Raji (cell line): Measurements from ENCODE around the gene PRDM1.

Experiments used
- POLR2A ChIP-seq: IDR thresholded peaks from 2 replicates; pipeline ENCODE4 v1.6.1; 2011; ENCODE audit warnings: low read depth, low read length, control low read depth; ENCODE audit not compliant: insufficient read depth

The PRDM1 gene

DNA sequence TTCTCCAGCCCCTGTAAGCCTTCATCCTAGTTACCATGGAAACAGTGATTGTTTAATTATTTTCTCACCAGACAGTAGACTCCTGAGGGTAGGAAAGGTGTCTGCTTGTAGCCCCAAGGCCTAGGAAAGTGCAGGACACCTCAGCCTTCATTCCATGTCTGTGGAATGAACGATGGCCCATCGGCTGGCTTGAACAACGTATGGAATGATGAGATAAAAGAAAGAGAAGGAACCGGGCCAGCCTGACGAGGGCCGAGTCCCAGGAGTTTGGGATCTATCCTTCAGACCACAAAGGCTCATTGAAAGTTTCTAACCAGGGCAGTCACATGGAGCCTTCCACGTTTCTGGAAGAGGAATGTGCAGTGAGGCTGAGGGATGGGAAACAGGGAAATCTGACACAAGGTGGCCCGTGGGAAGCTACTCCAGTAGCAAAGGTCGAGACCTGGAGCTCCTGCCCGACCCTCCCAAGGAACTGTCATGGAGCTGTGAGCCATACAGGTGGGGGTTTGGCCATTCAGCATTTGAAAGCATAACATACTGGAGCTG lies 46.1 kb downstream of the PRDM1 start:
- TF ChIP-seq POLR2A = no peak

DNA sequence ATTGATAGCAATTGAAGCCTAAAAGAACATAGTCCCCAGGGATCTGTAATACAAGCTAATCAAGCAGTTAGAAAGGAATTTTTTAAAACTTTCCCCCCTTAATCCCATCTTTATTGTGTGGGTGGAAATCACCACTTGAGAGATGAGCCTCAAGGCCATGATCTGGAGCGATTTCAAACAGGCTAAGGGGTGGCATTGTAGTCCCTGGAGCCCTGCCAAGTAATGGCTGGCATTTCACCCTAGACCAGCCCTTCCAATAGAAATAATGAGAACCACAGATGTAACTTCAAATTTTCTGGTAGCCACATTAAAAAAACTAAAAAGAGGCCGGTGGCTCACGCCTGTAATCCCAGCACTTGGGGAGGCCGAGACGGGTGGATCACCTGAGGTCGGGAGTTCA lies 46.9 kb downstream of the PRDM1 start:
- no peak for TF ChIP-seq POLR2A

GRCh38 chr6:106134087-106134770 lies 48.1 kb downstream of the PRDM1 start:
- no peak for TF ChIP-seq POLR2A

GRCh38 chr6:106134906-106135634 lies 48.9 kb downstream of the PRDM1 start:
- TF ChIP-seq POLR2A = no peak

- no peak for TF ChIP-seq POLR2A
These were observed 49.9 kb downstream of the PRDM1 start for GRCh38 chr6:106135911-106136571.

- no peak for TF ChIP-seq POLR2A
These were observed 50.7 kb downstream of the PRDM1 start for GRCh38 chr6:106136845-106137244.

- TF ChIP-seq POLR2A = no peak
These were observed 52.0 kb downstream of the PRDM1 start for GRCh38 chr6:106138151-106138550.

DNA sequence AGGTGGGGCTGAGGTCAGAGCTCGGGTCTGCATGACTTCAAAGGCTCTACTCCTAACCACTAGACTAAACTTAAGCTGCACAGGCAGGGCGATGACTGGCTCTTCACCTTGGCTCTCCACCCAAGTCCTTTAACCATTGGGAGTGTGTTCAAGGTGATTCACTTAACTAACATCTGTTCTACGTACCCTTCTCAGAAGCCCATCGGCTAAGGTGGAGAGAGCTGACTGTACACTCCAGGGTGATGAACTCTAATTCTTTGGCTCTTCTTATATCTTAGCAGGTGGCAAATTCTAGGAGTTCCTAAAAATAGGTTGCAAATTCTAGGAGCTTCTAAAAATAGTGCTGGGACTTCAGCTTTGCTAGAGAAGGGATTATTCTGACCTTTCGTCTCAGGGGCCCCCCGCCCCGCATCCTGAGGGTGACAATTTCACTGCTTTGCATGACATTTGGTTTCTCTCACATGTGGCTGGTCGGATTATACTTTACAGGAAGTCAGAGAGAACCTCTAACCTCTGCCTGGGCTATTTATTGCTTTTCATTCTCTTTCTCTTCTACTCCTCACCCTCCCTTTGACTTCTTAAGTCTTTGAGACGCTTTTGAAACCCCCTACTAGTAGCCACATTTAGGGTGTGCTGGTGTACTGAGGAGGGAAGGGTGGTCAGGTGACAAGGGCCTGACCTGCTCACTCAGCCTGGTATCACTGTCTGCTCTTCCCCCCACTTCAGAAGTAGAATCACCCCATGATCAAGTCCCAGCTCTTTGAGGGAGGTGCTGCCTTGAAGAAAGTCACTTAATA lies 55.5 kb downstream of the PRDM1 start:
- no peak for TF ChIP-seq POLR2A

- TF ChIP-seq POLR2A = no peak
These were observed 56.8 kb downstream of the PRDM1 start for GRCh38 chr6:106142876-106143431.

- TF ChIP-seq POLR2A = no peak
These were observed 57.5 kb downstream of the PRDM1 start for GRCh38 chr6:106143665-106144064.

- TF ChIP-seq POLR2A = no peak
These were observed 59.0 kb downstream of the PRDM1 start for GRCh38 chr6:106145144-106145543.

GRCh38 chr6:106145741-106146227 lies 59.6 kb downstream of the PRDM1 start:
- no peak for TF ChIP-seq POLR2A

- TF ChIP-seq POLR2A = no peak
These were observed 60.8 kb downstream of the PRDM1 start for GRCh38 chr6:106146852-106147351.

- TF ChIP-seq POLR2A = no peak
These were observed 61.3 kb downstream of the PRDM1 start for GRCh38 chr6:106147476-106147875.
